ENCODE results near the gene DDX51. TPM values are rescaled to one million over a fixed set of nuclear protein-coding genes. Genes with fewer than 3 reads are reported as not detected.

Gene DDX51
- total and polyA plus RNA-seq, 2 experiments from 2014 or later: 3.7 to 7.5 TPM

GRCh38 chr12:132166093-132166492, 22.0 kb upstream of the DDX51 start:
- Histone ChIP-seq H3K79me2 (ENCODE audit: insufficient read depth) (no peaks in the 10 kb centered on the region), H3K9me3 (ENCODE audit: low read depth) (no peaks in the 10 kb centered on the region), H4K20me1 (ENCODE audit: insufficient read depth) (no peaks in the 10 kb centered on the region), H3K9ac (no peak overlapping the region), H3K4me2 (ENCODE audit: unreplicated experiment) (no peak overlapping the region), H3K4me3 (no peak overlapping the region), H3F3A (ENCODE audit: insufficient read depth) (peaks cover 9% of the 10 kb centered on the region; the same call in 1 of the 2 replicates), H2AFZ (no peak overlapping the region), H3K9me2 (ENCODE audit: insufficient read depth) (no peaks in the 10 kb centered on the region), H3K4me1 (ENCODE audit: insufficient read depth) (peaks cover 19% of the 10 kb centered on the region), H3K27me3 (replicated peaks; ENCODE audit: insufficient read depth) (no peaks in the 10 kb centered on the region), H3K27ac (no peak overlapping the region), H3K36me3 (ENCODE audit: low read depth) (no peaks in the 10 kb centered on the region)
- no peak for DNase-seq
- in situ Hi-C loops (cut with MboI): loop anchor here (25.0 kb wide), 1 partner anchor 446 kb away; the partner anchor contains the start of genes LRCOL1 and P2RX2
- WGBS, 2 experiments (ENCODE audit: low coverage in 1 of 2, low lambda C conversion rate in 2 of 2, missing lambda C conversion rate in 2 of 2): 89 to 97% methylated on average over 2 of the region's 2 CpGs
- no peak for TF ChIP-seq EZH2phosphoT487 (IDR thresholded peaks at IDR 0.05; ENCODE audit: insufficient read depth, low read depth)
- no peak for TF ChIP-seq EZH2 (IDR thresholded peaks at IDR 0.05; ENCODE audit: insufficient read depth, poor library complexity, severe bottlenecking)

GRCh38 chr12:132165584-132165983, 21.5 kb upstream of the DDX51 start:
- Histone ChIP-seq H3K4me1 (ENCODE audit: insufficient read depth) (peaks cover 19% of the 10 kb centered on the region), H3K9ac (no peak overlapping the region), H3K9me3 (ENCODE audit: low read depth) (no peaks in the 10 kb centered on the region), H3K27me3 (replicated peaks; ENCODE audit: insufficient read depth) (no peaks in the 10 kb centered on the region), H3K4me2 (ENCODE audit: unreplicated experiment) (no peak overlapping the region), H3K4me3 (no peak overlapping the region), H4K20me1 (ENCODE audit: insufficient read depth) (no peaks in the 10 kb centered on the region), H3K9me2 (ENCODE audit: insufficient read depth) (no peaks in the 10 kb centered on the region), H2AFZ (no peak overlapping the region), H3K79me2 (ENCODE audit: insufficient read depth) (no peaks in the 10 kb centered on the region), H3K36me3 (ENCODE audit: low read depth) (no peaks in the 10 kb centered on the region), H3F3A (ENCODE audit: insufficient read depth) (peaks cover 9% of the 10 kb centered on the region; the same call in 1 of the 2 replicates), H3K27ac (no peak overlapping the region)
- 95 to 98% methylated on average over 6 of the region's 6 CpGs for WGBS, 2 experiments (ENCODE audit: low coverage in 1 of 2, low lambda C conversion rate in 2 of 2, missing lambda C conversion rate in 2 of 2)
- in situ Hi-C loops (cut with MboI): loop anchor here (25.0 kb wide), 1 partner anchor 447 kb away; the partner anchor contains the start of genes LRCOL1 and P2RX2
- TF ChIP-seq EZH2phosphoT487 (IDR thresholded peaks at IDR 0.05; ENCODE audit: insufficient read depth, low read depth): no peak
- TF ChIP-seq EZH2 (IDR thresholded peaks at IDR 0.05; ENCODE audit: insufficient read depth, poor library complexity, severe bottlenecking): no peak
- no peak for DNase-seq

GRCh38 chr12:132164426-132164825, 20.3 kb upstream of the DDX51 start:
- no peaks in the 10 kb centered on the region for H3K36me3 ChIP-seq (ENCODE audit: low read depth)
- H3K9me2 ChIP-seq (ENCODE audit: insufficient read depth): no peaks in the 10 kb centered on the region
- no peak overlapping the region for H3K27ac ChIP-seq
- peaks cover 9% of the 10 kb centered on the region for H3K4me1 ChIP-seq (ENCODE audit: insufficient read depth)
- peaks cover 3% of the 10 kb centered on the region; the same call in 1 of the 2 replicates for H3F3A ChIP-seq (ENCODE audit: insufficient read depth)
- no peak overlapping the region for H3K4me3 ChIP-seq
- no peak overlapping the region for H3K4me2 ChIP-seq (ENCODE audit: unreplicated experiment)
- no peak overlapping the region for H2AFZ ChIP-seq
- in situ Hi-C loops (cut with MboI): loop anchor here (25.0 kb wide), 1 partner anchor 448 kb away; the partner anchor contains the start of genes LRCOL1 and P2RX2
- H4K20me1 ChIP-seq (ENCODE audit: insufficient read depth): no peaks in the 10 kb centered on the region
- WGBS, 2 experiments (ENCODE audit: low coverage in 1 of 2, low lambda C conversion rate in 2 of 2, missing lambda C conversion rate in 2 of 2): 94 to 98% methylated on average over 4 to 7 of the region's 7 CpGs
- DNase-seq: no peak
- TF ChIP-seq EZH2phosphoT487 (IDR thresholded peaks at IDR 0.05; ENCODE audit: insufficient read depth, low read depth) (no peak), EZH2 (IDR thresholded peaks at IDR 0.05; ENCODE audit: insufficient read depth, poor library complexity, severe bottlenecking) (no peak)
- H3K9me3 ChIP-seq (ENCODE audit: low read depth): no peaks in the 10 kb centered on the region
- no peaks in the 10 kb centered on the region for H3K79me2 ChIP-seq (ENCODE audit: insufficient read depth)
- no peak overlapping the region for H3K9ac ChIP-seq
- H3K27me3 ChIP-seq (replicated peaks; ENCODE audit: insufficient read depth): no peaks in the 10 kb centered on the region

GRCh38 chr12:132163911-132164288, 19.8 kb upstream of the DDX51 start:
- peaks cover 9% of the 10 kb centered on the region for H3K4me1 ChIP-seq (ENCODE audit: insufficient read depth)
- H3F3A ChIP-seq (ENCODE audit: insufficient read depth): peaks cover 3% of the 10 kb centered on the region; the same call in 1 of the 2 replicates
- WGBS, 2 experiments (ENCODE audit: low coverage in 1 of 2, low lambda C conversion rate in 2 of 2, missing lambda C conversion rate in 2 of 2): 50 to 62% methylated on average over 11 of the region's 11 CpGs
- H3K9me3 ChIP-seq (ENCODE audit: low read depth): no peaks in the 10 kb centered on the region
- H3K27me3 ChIP-seq (replicated peaks; ENCODE audit: insufficient read depth): no peaks in the 10 kb centered on the region
- TF ChIP-seq EZH2 (IDR thresholded peaks at IDR 0.05; ENCODE audit: insufficient read depth, poor library complexity, severe bottlenecking): no peak
- no peak for TF ChIP-seq EZH2phosphoT487 (IDR thresholded peaks at IDR 0.05; ENCODE audit: insufficient read depth, low read depth)
- peak; percentile 16 for DNase-seq
- H2AFZ ChIP-seq: no peak overlapping the region
- no peak overlapping the region for H3K4me3 ChIP-seq
- in situ Hi-C loops (cut with MboI): loop anchor here (25.0 kb wide), 1 partner anchor 448 kb away; the partner anchor contains the start of genes LRCOL1 and P2RX2
- no peak overlapping the region for H3K27ac ChIP-seq
- H3K36me3 ChIP-seq (ENCODE audit: low read depth): no peaks in the 10 kb centered on the region
- H3K9ac ChIP-seq: no peak overlapping the region
- no peak overlapping the region for H3K4me2 ChIP-seq (ENCODE audit: unreplicated experiment)
- no peaks in the 10 kb centered on the region for H3K79me2 ChIP-seq (ENCODE audit: insufficient read depth)
- H3K9me2 ChIP-seq (ENCODE audit: insufficient read depth): no peaks in the 10 kb centered on the region
- H4K20me1 ChIP-seq (ENCODE audit: insufficient read depth): no peaks in the 10 kb centered on the region
